HEK293T (cell line): ENCODE results near the gene ANO1.

Source experiments
- ARNT ChIP-seq: fragments of 450-650 bp; IDR thresholded peaks from 2 replicates; pipeline ENCODE4 v1.6.1; 2017; ENCODE audit warnings: mild to moderate bottlenecking
- BHLHE40 ChIP-seq: fragments of 450-650 bp; IDR thresholded peaks from 2 replicates; pipeline ENCODE4 v1.6.1; 2016; ENCODE audit warnings: mild to moderate bottlenecking, moderate library complexity, borderline replicate concordance
- CTBP1 ChIP-seq: fragments of 450-650 bp; IDR thresholded peaks from 2 replicates; pipeline ENCODE4 v1.6.1; 2016; ENCODE audit warnings: borderline replicate concordance
- ELF4 ChIP-seq: fragments of 450-650 bp; IDR thresholded peaks from 2 replicates; pipeline ENCODE4 v1.6.1; 2017; ENCODE audit warnings: antibody characterized with exemption
- FOXK2 ChIP-seq: fragments of 450-650 bp; IDR thresholded peaks from 2 replicates; pipeline ENCODE4 v1.6.1; 2016; ENCODE audit warnings: mild to moderate bottlenecking
- FOXM1 ChIP-seq: fragments of 450-650 bp; IDR thresholded peaks from 2 replicates; pipeline ENCODE4 v1.6.1; 2017; ENCODE audit warnings: mild to moderate bottlenecking, borderline replicate concordance
- HDGF ChIP-seq: fragments of 450-650 bp; IDR thresholded peaks from 2 replicates; pipeline ENCODE4 v1.6.1; 2017; ENCODE audit warnings: antibody characterized with exemption, borderline replicate concordance
- LEF1 ChIP-seq: fragments of 450-650 bp; IDR thresholded peaks from 2 replicates; pipeline ENCODE4 v1.6.1; 2017; ENCODE audit warnings: mild to moderate bottlenecking, borderline replicate concordance
- NFRKB ChIP-seq: fragments of 450-650 bp; IDR thresholded peaks from 2 replicates; pipeline ENCODE4 v1.6.1; 2016; ENCODE audit warnings: mild to moderate bottlenecking, moderate library complexity
- SP1 ChIP-seq: fragments of 450-650 bp; IDR thresholded peaks from 2 replicates; pipeline ENCODE4 v1.6.1; 2017
- SUZ12 ChIP-seq: fragments of 450-650 bp; IDR thresholded peaks from 2 replicates; pipeline ENCODE4 v1.6.1; 2016; ENCODE audit warnings: mild to moderate bottlenecking
- TARDBP ChIP-seq: fragments of 450-650 bp; IDR thresholded peaks from 2 replicates; pipeline ENCODE4 v1.6.1; 2016
- TF ChIP-seq, protein P1 (sequence below): fragments of 450-650 bp; IDR thresholded peaks from 2 replicates; pipeline ENCODE4 v1.6.1; 2016

DNA sequence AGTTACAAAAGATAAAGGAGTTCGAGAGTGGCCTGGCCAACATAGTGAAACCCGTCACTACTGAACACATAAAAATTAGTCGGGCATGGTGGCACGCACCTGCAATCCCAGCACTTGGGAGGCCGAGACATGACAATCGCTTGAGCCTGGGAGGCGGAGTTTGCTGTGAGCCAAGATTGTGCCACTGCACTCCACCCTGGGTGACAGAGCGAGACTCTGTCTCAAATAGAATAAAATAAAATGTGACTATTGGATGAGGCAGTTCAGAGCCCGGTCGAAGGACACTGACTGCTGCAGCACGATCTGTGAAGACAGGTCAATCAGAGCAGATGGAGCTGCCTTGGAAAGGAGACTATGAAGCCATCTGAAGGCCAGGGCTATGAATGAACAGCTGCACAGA lies 37.7 kb upstream of the ANO1 start:
- no peak for TF ChIP-seq SUZ12
- TF ChIP-seq TARDBP, result no peak
- no peak for TF ChIP-seq SP1
- TF ChIP-seq NFRKB, result no peak
- no peak for TF ChIP-seq ARNT
- TF ChIP-seq FOXK2, result no peak
- no peak for TF ChIP-seq ELF4
- no peak for TF ChIP-seq BHLHE40
- no peak for TF ChIP-seq CTBP1
- no peak for TF ChIP-seq HDGF
- TF ChIP-seq FOXM1, result no peak
- TF ChIP-seq, protein P1, sequence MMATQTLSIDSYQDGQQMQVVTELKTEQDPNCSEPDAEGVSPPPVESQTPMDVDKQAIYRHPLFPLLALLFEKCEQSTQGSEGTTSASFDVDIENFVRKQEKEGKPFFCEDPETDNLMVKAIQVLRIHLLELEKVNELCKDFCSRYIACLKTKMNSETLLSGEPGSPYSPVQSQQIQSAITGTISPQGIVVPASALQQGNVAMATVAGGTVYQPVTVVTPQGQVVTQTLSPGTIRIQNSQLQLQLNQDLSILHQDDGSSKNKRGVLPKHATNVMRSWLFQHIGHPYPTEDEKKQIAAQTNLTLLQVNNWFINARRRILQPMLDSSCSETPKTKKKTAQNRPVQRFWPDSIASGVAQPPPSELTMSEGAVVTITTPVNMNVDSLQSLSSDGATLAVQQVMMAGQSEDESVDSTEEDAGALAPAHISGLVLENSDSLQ, result no peak
- no peak for TF ChIP-seq LEF1
